GM18502 (cell line): ENCODE data around the gene PI4KA.
"Not testable (repeated sequence)": the region's sequence is repeated elsewhere in the genome, so short reads cannot be mapped to it uniquely, and the experiment has no call there.

Source experiments
- ATAC-seq: cut with Tn5 transposase; IDR thresholded peaks from one replicate; pipeline ENCODE4 v1.9.1; 2021; ENCODE audit warnings: mild to moderate bottlenecking; ENCODE audit not compliant: unreplicated experiment, poor library complexity

The PI4KA gene

DNA sequence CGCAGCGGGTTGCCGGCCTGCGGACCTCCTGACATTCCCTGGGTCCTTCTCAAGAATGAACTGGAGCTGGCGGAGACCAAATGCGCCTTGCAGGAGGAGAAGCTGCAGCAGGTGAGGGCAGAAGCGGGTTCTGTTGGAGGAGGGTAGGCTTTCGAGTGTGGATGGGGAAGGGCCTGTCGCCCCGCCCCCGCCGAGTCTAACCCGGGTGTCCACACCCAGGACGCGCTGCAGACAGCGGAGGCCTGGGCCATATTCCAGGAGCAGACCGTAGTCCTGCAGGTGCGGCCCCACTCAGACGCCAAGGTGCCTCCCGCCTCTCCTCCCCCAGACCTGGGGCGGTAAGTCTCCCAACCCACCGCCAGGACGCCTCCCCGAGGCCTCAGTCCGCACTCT, 155.2 kb downstream of the PI4KA start:
- peak; percentile 34 for ATAC-seq

DNA sequence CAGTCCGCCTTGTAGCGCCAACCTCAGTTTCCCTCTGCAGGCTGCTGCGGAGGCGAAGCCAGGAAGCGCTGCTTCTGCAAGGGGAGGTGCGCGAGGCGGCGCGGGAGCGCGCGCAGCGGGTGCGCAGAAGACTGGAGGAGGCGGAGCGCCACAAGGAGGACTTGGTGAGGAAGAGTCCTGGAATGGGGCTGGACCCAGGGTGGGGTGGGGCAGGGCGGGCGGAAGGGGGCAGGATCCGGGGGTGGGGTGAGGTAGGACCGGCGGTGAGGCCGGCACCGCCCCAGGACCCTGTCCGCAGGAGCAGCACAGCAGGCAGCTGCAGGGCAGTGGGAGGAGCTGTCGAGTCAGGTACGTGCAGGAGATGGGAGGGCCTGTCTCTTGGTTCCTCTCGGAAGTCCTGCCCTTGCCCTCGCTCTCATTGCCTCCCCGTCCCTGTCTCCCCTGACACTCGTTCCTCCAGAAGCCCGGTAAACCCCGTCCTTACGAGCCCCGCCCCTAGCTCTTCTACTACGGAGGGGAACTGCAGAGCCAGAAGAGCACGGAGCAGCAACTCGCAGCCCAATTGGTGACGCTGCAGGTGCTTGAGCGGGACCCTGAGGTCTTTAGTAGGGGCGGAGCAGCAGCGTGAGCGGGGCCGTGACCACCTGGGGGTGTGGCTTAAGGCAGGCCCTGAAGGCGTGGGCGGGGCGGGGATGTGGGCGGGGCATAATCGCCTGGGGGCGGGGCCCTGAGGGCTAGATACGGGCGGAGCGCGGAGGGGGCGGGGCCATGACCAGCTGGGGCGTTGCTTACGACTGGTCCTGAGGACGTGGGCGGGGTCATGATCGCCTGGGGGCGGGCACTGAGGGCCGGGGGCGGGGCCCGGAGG, 155.8 kb downstream of the PI4KA start:
- ATAC-seq = peak; percentile 68

DNA sequence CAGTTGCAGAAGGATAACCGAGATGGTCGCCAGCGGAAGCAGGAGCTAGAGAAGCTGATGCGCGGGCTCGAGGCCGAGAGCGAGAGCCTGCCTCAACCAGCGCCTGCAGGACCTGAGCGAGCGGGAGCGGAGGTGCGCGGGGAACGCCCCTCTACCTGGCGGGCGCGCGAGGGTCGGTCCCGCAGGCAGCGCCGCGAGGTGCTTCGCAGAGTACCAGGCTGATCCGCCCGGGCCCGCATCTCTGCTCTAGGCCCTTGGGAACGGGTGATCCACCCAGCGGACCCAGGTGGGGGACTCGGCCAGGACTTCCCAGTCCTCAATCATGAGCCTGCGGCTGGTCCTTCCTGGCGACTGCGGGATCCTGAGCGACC, 156.5 kb downstream of the PI4KA start:
- ATAC-seq = peak; percentile 16

DNA sequence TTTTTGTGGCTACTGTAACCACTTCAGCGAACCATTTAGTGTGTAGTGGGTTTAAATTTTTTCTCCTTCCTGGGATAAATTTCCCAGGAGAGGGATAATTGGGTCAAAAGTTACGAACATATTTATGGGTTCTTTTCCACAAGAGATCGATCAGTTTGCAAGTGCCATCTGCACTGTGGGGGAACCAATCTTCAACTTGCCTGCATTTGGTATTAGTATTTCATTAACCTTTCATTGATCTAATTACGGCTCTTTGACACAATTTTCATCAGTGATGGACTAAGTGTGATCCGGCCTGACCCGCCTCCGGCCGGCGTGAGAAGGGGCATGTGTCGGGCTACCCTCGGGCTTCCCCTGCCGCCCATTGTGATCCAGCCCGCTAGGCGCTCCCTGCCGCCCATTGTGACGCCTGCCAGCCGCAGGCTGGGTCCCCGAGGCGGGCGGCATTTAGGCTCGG, 156.9 kb downstream of the PI4KA start:
- peak; percentile 23 for ATAC-seq

DNA sequence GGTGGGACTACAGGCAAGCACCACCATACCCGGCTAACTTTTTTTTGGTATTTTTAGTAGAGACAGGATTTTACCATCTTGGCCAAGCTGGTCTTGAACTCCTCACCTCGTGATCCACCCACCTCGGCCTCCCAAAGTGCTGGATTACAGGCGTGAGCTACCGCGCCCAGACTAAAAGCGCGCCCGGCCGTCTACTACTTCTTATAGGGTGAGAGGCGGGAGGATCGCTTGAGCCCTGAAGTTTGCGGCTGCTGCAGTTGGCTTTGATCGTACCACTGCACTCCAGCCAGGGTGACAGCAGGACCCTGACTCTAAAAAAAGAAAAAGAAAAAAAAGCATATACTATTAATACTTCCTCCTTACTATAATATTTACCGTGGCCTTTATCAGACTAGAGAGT, 158.3 kb downstream of the PI4KA start:
- ATAC-seq = not testable (repeated sequence)

DNA sequence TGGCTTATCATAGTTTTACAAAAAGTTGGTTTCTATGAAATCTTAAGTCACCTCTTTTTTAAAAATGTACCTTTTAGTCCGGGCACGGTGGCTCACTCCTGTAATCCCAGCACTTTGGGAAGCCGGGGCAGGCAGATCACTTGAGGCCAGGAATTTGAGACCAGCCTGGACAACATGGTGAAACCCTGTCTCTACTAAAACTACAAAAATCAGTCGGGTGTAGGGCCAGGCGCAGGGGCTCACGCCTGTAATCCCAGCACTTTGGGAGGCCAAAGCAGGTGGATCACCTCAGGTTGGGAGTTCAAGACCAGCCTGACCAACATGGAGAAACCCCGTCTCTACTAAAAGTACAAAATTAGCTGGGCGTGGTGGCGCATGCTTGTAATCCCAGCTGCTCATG, 158.8 kb downstream of the PI4KA start:
- not testable (repeated sequence) for ATAC-seq

DNA sequence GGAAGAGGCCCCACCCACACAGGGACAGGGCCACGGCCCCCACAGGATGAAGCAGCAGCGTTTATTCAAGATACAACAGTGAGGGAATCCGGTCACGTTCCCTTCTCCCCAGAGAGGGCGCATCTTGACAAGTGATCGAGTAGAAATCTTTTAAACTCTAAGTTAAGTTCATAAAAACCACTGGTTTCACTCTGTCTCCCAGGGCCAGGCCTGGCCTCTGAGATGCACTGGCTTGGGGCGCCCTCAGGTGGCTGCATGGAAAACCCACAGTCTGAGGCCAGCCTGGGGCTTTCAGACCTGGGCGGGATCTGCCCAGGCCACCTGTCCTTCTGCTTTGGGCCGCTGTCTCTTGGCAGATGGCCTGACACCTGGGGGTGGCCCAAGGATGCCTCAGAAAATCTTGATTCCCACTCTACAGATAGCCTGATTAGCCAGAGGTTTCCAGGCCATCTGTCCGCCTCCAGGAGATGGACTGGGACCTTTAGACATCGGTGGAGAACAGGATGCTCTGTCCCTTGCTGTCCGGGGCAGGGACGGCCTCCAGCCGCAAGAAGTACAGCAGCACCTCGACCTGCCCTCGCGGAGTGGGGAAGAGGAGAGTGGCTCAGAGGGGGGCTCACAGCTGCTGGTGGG, 161.0 kb downstream of the PI4KA start:
- not testable (repeated sequence) for ATAC-seq

DNA sequence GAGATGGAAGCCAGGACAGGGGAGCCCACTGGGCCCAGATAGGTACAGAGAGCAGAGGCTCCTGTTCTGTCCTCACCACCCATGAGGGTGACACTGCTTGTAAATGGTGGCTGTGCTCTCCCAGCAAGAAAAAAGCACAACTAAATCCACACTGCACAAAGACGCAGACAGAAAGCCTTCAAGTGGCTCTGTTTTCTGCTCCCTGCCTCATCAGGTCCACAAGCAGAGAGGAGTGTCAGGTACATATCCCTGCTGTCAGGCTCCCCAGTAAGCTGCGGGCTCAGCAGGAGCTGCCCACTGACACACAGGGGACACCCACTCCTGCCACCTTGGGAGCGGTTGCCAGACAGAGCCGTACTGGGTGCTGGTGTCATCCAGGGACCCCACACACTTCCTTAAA, 162.6 kb downstream of the PI4KA start:
- ATAC-seq = not testable (repeated sequence)

DNA sequence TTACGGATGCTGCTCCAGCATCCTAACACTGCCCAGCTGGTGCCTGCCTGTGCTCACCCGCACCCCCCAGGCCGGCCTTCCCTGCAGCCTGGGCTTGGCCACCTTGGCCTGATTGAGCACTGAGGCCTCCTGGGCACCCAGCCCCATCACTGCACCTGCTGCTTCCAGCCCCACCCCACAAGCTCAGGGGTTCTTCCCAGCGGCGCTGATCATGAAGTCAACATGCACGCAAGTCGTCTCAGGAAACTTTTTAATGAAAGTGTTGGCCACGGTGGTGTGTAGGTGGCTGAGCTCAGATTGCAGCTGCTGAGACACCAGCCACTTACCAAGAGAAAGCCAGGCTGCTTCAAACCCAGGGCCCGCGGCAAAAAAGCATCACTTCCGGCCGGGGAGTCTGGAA, 163.4 kb downstream of the PI4KA start:
- not testable (repeated sequence) for ATAC-seq

DNA sequence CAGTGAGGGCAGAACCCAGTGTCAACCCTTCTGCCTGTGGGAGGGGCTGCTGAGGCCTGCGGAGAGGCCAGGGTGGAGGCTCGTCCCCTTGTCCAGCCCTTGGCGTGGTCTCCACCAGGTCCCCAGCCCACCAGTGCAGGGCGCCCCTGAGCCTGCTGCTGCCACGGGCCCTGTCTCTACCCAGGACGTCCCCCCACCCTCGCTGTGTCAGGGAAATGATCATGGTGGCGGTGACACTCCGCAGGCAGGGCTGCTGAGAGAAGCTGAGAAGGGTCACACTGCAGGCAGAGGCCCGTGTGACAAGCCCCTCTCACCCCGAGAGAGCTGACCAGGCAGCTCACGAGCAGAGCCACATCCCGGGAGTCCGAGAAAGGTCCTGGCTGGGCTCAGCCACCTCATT, 164.4 kb downstream of the PI4KA start:
- not testable (repeated sequence) for ATAC-seq

DNA sequence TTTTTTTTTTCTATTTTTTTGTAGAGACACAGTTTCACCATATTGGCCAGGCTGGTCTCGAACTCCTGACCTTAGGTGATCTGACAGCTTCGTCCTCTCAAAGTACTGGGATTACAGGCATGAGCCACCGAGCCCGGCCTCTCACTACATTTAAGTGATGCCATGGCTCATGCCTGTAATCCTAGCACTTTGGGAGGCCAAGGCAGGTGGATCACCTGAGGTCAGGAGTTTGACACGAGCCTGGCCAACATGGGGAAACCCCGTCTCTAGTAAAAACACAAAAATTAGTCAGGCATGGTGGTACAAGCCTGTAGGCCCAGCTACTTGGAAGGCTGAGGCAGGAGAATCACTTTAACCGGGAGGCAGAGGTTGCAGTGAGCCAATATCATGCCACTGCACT, 165.7 kb downstream of the PI4KA start:
- ATAC-seq = not testable (repeated sequence)

DNA sequence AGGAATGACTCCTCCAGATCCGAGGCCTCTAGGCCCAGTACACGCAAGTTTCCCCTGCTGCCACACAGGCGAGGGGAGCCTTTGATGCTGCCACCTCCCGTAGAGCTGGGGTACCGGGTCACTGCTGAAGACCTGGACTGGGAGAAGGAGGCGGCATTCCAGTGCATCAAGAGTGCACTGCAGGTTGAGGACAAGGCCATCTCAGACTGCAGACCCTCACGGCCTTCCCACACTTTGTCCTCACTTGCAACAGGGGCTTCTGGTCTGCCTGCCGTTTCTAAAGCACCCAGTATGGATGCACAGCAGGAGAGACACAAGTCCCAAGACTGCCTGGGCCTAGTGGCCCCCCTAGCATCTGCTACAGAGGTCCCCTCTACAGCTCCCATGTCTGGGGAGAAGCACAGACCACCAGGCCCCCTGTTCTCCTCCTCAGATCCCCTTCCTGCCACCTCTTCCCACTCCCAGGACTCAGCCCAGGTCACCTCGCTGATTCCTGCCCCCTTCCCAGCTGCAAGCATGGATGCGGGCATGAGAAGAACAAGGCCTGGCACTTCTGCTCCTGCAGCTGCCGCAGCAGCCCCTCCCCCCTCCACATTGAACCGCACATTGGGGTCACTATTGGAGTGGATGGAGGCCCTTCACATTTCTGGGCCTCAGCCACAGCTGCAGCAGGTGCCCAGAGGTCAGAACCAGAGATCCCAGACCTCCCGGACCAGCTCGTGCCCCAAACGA, 167.9 kb downstream of the PI4KA start:
- not testable (repeated sequence) for ATAC-seq

DNA sequence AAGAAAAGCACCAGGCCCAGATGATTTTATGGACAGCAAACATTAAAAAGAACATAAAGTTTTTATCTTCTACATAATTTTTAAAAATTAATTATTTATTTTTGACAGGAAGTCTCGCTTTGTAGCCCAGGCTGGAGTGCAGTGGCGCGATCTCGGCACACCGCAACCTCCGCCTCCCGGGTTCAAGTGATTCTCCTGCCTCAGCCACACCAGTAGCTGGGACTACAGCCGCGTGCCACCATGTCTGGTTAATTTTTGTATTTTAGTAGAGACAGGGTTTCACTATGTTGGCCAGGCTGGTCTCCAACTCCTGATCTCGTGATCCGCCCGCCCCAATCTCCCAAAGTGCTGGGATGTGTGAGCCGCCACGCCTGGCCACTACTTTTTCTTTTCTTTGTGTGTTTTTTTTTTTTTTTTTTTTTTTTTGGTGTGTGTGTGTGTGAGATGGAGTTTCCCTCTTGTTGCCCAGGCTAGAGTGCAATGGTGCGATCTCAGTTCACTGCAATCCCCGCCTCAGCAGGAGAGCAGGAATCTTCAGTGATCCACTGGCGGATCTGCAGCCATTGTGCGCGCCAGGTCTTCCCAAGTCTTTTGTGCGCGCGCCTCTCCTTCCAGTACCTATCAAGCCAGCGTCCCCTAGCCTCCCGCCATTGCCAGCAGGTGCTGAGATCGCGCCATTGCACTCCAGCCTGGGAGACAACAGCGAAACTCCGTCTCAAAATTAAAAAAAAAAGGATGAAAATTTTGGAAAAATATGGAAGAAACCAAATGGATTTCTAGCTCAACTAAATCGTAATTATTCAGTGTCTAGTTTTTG, 171.0 kb downstream of the PI4KA start:
- not testable (repeated sequence) for ATAC-seq

DNA sequence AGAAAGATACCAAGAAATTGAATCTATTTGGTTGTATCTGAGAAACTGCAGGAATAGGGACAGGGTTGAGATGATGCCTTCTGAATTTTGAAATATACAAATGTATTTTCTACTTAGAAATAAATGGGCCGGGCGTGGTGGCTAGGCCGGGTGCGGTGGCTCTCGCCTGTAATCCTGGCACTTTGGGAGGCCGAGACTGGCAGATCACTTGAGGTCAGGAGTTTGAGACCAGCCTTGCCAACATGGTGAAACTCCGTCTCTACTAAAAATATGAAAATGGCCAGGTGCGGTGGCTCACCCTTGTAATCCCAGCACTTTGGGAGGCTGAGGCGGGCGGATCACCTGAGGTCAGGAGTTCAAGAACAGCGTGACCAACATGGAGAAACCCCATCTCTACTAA, 172.8 kb downstream of the PI4KA start:
- not testable (repeated sequence) for ATAC-seq

DNA sequence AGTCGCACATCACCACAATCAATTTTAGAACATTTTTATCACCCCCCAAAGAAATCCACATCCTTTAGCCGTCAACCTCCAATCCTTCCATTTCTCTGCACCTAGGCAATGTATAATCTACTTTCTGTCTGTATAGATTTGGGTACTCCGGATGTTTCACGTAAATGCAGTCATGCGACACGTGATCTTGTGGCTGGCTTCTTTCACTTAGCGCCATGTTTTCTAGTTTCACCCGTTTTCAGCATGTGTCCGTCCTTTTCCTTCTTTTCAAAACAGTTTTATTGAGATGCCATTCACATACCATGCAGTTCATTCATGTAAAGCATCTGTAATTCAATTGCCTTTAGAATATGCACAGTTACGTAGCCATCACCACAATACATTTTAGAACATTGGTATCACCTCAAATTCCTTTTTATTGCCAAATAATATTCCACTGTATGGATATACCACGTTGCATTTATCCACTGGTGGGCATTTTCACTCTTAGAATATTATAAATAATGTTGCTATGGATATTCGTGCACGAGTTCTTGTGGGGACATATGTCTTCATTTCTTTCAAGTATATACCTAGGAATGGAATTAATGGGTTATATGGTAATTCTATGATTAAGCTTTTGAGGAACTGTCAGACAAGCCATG, 179.7 kb downstream of the PI4KA start:
- ATAC-seq = not testable (repeated sequence)

DNA sequence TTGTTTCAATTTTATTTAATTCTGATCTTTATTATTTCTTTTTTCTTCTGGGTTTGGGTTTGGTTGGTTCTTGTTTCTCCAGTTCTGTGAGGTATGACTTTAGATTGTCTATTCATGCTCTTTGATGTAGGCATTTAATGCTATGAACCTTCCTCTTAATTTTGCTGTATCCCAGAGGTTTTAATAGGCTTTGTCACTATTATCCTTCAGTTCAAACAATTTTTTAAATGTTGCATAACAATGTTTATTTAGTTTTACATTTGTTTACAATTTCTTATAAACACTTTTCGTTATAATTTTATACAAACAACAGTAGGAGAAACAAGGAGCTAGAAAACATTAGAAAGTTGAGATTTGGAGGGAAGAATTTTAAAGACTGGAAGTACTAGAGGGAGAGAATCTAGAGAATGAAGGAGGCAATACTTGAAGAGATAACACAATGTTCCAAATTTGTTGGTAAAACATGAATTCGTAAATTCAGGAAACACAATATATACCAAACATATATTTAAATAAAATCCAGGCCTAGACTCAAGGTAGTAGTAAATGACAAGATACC, 180.8 kb downstream of the PI4KA start:
- ATAC-seq = no peak

DNA sequence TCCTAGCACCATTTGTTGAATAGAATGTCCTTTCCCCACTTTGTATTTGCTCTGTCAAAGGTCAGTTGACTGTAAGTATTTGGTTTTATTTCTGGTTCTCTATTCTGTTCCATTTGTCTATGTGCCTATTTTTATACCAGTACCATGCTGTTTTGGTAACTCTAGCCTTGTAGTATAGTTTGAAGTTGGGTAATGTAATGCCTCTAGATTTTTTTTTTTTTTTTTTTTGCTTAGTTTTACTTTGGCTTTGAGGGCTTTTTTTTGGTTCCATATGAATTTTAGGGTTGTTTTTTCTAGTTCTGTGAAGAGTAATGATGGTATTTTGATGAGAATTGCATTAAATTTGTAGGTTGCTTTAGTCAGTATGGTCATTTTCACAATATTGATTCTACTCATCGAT, 183.0 kb downstream of the PI4KA start:
- not testable (repeated sequence) for ATAC-seq

DNA sequence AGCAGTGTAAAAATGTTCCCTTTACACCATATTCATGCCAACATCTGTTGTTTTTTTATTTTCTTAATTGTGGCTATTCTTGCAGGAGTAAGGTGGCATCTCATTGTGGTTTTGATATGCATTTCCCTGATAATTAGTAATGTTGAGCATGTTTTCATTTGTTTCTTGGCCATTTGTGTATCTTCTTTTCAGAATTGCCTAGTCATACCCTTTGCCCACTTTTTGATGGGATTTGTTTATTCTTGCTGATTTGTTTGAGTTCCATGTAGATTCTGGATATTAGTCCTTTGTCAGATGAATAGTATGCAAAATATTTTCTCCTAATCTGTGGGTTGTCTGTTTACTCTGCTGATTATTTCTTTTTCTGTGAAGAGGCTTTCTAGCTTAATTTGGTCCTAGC, 183.6 kb downstream of the PI4KA start:
- ATAC-seq = no peak
